ENCODE results near the gene DPYSL4. TPM values are rescaled to one million over a fixed set of nuclear protein-coding genes. Genes with fewer than 3 reads are reported as not detected.
"Not testable (repeated sequence)": the region's sequence is repeated elsewhere in the genome, so short reads cannot be mapped to it uniquely, and the experiment has no call there.

DPYSL4 gene
- total and polyA plus RNA-seq, 2 of the 4 experiments (the other 2 are of a cell fraction), result 8.1 to 30.5 TPM

GRCh38 chr10:132160231-132160630 lies 26.5 kb upstream of the DPYSL4 start:
- H3K9ac ChIP-seq (ENCODE audit: low read depth, low read length); POLR2A ChIA-PET (ENCODE audit: unreplicated experiment); H4K5ac ChIP-seq (ENCODE audit: low read depth, low read length); H3K23ac ChIP-seq (ENCODE audit: low read depth, low read length); H3K9me1 ChIP-seq (ENCODE audit: insufficient read depth, low read length); H4K91ac ChIP-seq (ENCODE audit: insufficient read depth, low read depth, low read length); H3K9me3 ChIP-seq (ENCODE audit: control insufficient read depth, insufficient read depth, low read length); H3K4me3 ChIP-seq (ENCODE audit: insufficient read depth, low read depth, low read length); H3K14ac ChIP-seq (replicated peaks; ENCODE audit: low read depth, low read length); DNase-seq; dilution Hi-C loops (cut with HindIII; ENCODE audit: low sequenced_read_pairs, unreplicated experiment); H3K4me1 ChIP-seq (ENCODE audit: control insufficient read depth, insufficient read depth, low read length); in situ Hi-C loops (cut with MboI; ENCODE audit: low sequenced_read_pairs); BruUV-seq (replicated peaks); H4K8ac ChIP-seq (ENCODE audit: low read depth in 2 of 2, low read length in 2 of 2); H2BK20ac ChIP-seq (ENCODE audit: low read depth, low read length); H3K56ac ChIP-seq (ENCODE audit: extremely low read depth, insufficient read depth, low read length); H4K20me1 ChIP-seq (ENCODE audit: insufficient read depth, low read length); H2AK5ac ChIP-seq (ENCODE audit: low read depth, low read length); CTCF ChIA-PET; H3K18ac ChIP-seq (ENCODE audit: low read depth, low read length); intact Hi-C loops (cut with micrococcal nuclease); H3K79me1 ChIP-seq (ENCODE audit: low read depth in 1 of 2, low read length in 2 of 2); H2AFZ ChIP-seq (replicated peaks; ENCODE audit: low read length, poor library complexity); H2AK9ac ChIP-seq (replicated peaks; ENCODE audit: low read depth, low read length, poor library complexity); H3K4ac ChIP-seq (ENCODE audit: low read depth, low read length); H3K4me2 ChIP-seq (ENCODE audit: low read depth, low read length); H2BK120ac ChIP-seq (ENCODE audit: low read depth, low read length); H3K27me3 ChIP-seq (ENCODE audit: control insufficient read depth, insufficient read depth, low read length); ATAC-seq (ENCODE audit: low read depth); H3K36me3 ChIP-seq (ENCODE audit: control insufficient read depth, insufficient read depth, low read length); H2BK5ac ChIP-seq (ENCODE audit: low read depth, low read length, poor library complexity, severe bottlenecking); H3K27ac ChIP-seq (ENCODE audit: insufficient read depth, low read length); H2BK15ac ChIP-seq (ENCODE audit: low read depth, low read length): not testable (repeated sequence)

GRCh38 chr10:132160834-132161622 lies 25.7 kb upstream of the DPYSL4 start:
- in situ Hi-C loops (cut with MboI; ENCODE audit: low sequenced_read_pairs); H2AK5ac ChIP-seq (ENCODE audit: low read depth, low read length); H3K14ac ChIP-seq (replicated peaks; ENCODE audit: low read depth, low read length): not testable (repeated sequence)

More at GRCh38 chr10:132160834-132161622, 25.7 kb upstream of the DPYSL4 start:
- H3K27ac ChIP-seq (ENCODE audit: insufficient read depth, low read length); H3K4me1 ChIP-seq (ENCODE audit: control insufficient read depth, insufficient read depth, low read length); H4K20me1 ChIP-seq (ENCODE audit: insufficient read depth, low read length); H2AFZ ChIP-seq (replicated peaks; ENCODE audit: low read length, poor library complexity); H3K18ac ChIP-seq (ENCODE audit: low read depth, low read length); H4K5ac ChIP-seq (ENCODE audit: low read depth, low read length); H2BK15ac ChIP-seq (ENCODE audit: low read depth, low read length); H2BK20ac ChIP-seq (ENCODE audit: low read depth, low read length); H3K27me3 ChIP-seq (ENCODE audit: control insufficient read depth, insufficient read depth, low read length); H2BK120ac ChIP-seq (ENCODE audit: low read depth, low read length); DNase-seq; H4K91ac ChIP-seq (ENCODE audit: insufficient read depth, low read depth, low read length); BruUV-seq (replicated peaks); dilution Hi-C loops (cut with HindIII; ENCODE audit: low sequenced_read_pairs, unreplicated experiment); POLR2A ChIA-PET (ENCODE audit: unreplicated experiment); H3K9me1 ChIP-seq (ENCODE audit: insufficient read depth, low read length); H3K4me3 ChIP-seq (ENCODE audit: insufficient read depth, low read depth, low read length); H3K4me2 ChIP-seq (ENCODE audit: low read depth, low read length); H3K36me3 ChIP-seq (ENCODE audit: control insufficient read depth, insufficient read depth, low read length); H3K79me1 ChIP-seq (ENCODE audit: low read depth in 1 of 2, low read length in 2 of 2); H2BK5ac ChIP-seq (ENCODE audit: low read depth, low read length, poor library complexity, severe bottlenecking); H2AK9ac ChIP-seq (replicated peaks; ENCODE audit: low read depth, low read length, poor library complexity); CTCF ChIA-PET; H3K4ac ChIP-seq (ENCODE audit: low read depth, low read length); H3K9me3 ChIP-seq (ENCODE audit: control insufficient read depth, insufficient read depth, low read length); H3K56ac ChIP-seq (ENCODE audit: extremely low read depth, insufficient read depth, low read length); ATAC-seq (ENCODE audit: low read depth); H4K8ac ChIP-seq (ENCODE audit: low read depth in 2 of 2, low read length in 2 of 2); intact Hi-C loops (cut with micrococcal nuclease); H3K23ac ChIP-seq (ENCODE audit: low read depth, low read length); H3K9ac ChIP-seq (ENCODE audit: low read depth, low read length): not testable (repeated sequence)
- no CpG with 5 or more reads among the region's 4 CpGs for WGBS, 2 experiments (ENCODE audit: extremely low coverage in 2 of 2, insufficient read length in 1 of 2)

Data from IMR-90 (cell line).